GM23248 (cell line): ENCODE data around the gene CDH22.

Experiments
- EZH2 ChIP-seq: fragments of 200-600 bp; sonication (generic); IDR thresholded peaks from 2 replicates; pipeline ENCODE4 v1.6.1; 2018; ENCODE audit warnings: antibody characterized with exemption, mild to moderate bottlenecking; ENCODE audit not compliant: insufficient read depth, poor library complexity, severe bottlenecking
- EZH2phosphoT487 ChIP-seq: fragments of 200-600 bp; sonication (generic); IDR thresholded peaks from 2 replicates; pipeline ENCODE4 v1.6.1; 2018; ENCODE audit warnings: antibody characterized with exemption, moderate library complexity, mild to moderate bottlenecking, low read depth; ENCODE audit not compliant: insufficient read depth

DNA sequence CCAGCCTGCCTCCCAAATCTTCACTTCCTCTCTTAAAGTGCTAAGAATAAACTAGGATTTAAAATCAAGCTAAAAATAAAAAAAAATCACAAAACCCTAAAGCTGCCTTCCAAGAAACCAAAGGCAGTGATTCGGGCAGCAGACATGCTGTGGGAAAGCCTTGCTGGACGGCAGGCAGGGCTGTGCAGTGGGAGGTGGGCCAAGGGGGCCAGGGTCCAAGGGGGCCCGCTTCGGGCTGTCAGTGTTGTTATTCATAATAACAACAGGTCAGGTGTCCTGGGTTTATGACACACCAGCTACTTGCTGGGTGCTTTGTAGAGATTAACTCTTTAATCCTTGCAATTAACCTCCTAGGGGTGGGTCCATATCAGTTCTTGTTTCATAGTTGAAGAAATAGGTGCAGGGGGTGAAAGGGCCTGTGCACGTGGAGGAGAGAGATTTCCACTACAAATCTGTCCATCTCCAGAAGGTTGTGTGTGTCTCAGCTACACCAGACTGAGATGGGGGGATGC is 149.8 kb downstream of the CDH22 start:
- TF ChIP-seq EZH2 = no peak
- TF ChIP-seq EZH2phosphoT487 = no peak
